Activated T-cell treated with anti-CD3 and anti-CD28 coated beads, Interleukin-2, amount 50 U/mL, for 4 hours (primary cell): ENCODE results near the gene CFAP58. TPM values are rescaled to one million over a fixed set of nuclear protein-coding genes. Genes with fewer than 3 reads are reported as not detected.

Source experiments
- ATAC-seq, 2 donors: fragments of 200-7000 bp; cut with Tn5 transposase; one replicate each; pipeline ENCODE4 v1.10.0; 2021
- DNase-seq: peaks from one replicate; pipeline ENCODE4 v3.0.0-alpha.2; 2020
- H3K27me3 Mint-ChIP-seq: one replicate; pipeline ENCODE4 v1.8.0; 2021; ENCODE audit warnings: low read depth, mixed read lengths
- H3K36me3 Mint-ChIP-seq: one replicate; pipeline ENCODE4 v1.8.0; 2022; ENCODE audit warnings: mixed read lengths; ENCODE audit not compliant: insufficient read depth
- H3K4me1 Mint-ChIP-seq: one replicate; pipeline ENCODE4 v1.8.0; 2021; ENCODE audit warnings: low read depth, mixed read lengths
- H3K4me3 Mint-ChIP-seq: one replicate; pipeline ENCODE4 v1.8.0; 2021; ENCODE audit warnings: mild to moderate bottlenecking, moderate library complexity, mixed read lengths
- H3K9me3 Mint-ChIP-seq: one replicate; pipeline ENCODE4 v1.8.0; 2021; ENCODE audit warnings: mixed read lengths
- total RNA-seq, 3 donors: library from RNA; stranded (reverse); gene quantifications; one replicate each; pipeline ENCODE4 v1.2.1, GENCODE V29; 2021

The CFAP58 gene
- total RNA-seq, 3 donors from 2014 or later: not detected

DNA sequence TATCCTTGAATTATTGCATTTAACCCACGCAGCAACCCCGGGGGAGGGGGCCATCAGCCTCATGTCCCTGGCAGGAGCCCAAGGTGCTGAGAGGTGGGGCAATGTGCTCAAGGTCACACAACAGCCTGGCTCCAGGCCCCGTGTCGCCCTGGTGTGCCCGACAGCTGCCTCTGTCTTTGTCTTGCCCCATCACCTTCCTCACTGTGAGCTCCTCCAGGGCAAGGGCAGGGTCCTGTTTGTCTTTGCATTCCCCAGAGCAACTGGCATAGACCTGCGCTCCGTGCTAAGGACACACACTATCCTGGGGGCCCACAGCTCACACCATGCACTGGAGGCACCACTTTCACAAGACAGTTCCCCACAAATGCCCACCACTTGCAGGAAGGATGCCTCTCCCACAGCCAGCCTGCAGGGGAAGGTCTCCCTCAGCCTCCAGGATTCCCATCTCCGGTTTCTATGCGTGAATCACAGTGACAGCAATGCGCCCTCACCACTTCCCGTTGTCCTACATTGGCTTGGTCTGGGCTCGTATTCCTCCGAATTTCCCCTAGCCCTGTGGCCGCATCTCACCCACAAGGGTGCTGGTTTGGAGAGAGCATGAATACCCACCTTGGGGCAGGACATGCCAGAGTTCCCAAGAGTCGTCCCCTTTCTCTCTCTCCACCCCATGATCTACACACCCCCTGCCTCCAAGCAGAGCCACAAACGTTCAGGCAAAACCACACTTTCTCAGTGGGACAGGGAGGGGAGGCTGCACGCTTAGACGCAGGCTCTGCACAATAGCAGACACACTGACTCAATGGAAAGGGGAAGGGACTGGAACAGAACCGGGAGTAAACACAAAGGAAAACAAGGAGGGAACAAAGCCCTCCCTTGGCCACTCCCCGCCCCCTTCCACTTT lies 25.6 kb upstream of the CFAP58 start:
- ATAC-seq (no peak), DNase-seq (no peak)
- H3K4me1 Mint-ChIP-seq: peaks cover 97% of the 10 kb centered on the region
- no peaks in the 10 kb centered on the region for H3K27me3 Mint-ChIP-seq
- peaks cover 13% of the 10 kb centered on the region for H3K36me3 Mint-ChIP-seq
- no peaks in the 10 kb centered on the region for H3K9me3 Mint-ChIP-seq
- H3K4me3 Mint-ChIP-seq: peak overlapping the region; percentile 76

DNA sequence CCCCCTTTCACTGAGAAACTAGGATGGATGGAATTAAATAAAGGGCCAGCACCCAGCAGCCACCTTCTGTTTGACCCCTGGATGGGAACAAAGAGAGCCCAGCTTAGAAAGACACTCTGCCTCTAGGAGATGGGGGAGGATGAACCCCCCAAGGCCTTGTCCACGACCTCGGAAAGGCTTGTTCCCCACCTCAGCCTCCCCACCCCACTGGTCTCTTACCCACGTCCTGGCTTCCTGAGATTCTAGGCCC lies 25.1 kb upstream of the CFAP58 start:
- Mint-ChIP-seq H3K36me3 (peaks cover 16% of the 10 kb centered on the region), H3K4me3 (peak overlapping the region; percentile 76), H3K9me3 (no peaks in the 10 kb centered on the region), H3K4me1 (peaks cover 97% of the 10 kb centered on the region), H3K27me3 (no peaks in the 10 kb centered on the region)
- DNase-seq: no peak
- ATAC-seq: no peak

DNA sequence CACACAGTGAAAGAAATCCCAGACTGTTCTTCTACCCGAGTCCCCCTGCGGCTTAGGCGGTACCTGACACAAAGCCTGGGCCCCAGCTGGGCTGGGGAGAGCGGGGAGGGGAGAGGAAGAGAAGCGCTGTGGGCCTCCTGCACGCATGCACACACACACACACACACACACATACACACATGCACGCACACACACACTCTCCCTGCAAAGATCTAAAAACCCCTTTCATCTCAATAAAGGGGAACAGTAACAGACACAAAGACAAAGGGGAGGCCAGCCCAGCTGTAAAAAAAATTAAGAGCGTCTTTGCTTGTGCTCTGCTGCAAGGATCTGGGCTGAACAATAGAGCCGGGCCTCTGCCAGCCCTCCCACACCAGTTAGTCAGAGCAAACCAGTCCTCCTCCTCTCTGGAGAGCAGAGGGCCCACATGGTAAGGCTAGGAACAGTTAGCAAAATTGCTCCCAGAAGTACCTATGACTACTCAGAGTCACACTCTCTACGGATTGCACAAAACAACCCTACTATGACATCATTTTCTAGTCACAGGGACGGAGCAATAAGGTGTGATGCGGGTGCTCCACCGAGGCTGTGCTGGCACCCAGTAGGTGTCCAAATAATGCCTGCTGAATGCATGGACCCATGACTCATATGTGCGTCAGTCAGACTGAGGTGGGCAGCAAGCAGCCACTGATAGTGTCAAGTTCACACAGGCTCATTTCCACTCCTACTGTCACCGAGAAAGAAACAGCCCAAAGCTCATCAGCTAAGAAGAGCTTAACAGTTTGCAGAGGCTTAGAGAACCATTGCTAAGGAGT lies 24.5 kb upstream of the CFAP58 start:
- Mint-ChIP-seq H3K36me3 (peaks cover 15% of the 10 kb centered on the region), H3K4me3 (peak overlapping the region; percentile 76)

DNA sequence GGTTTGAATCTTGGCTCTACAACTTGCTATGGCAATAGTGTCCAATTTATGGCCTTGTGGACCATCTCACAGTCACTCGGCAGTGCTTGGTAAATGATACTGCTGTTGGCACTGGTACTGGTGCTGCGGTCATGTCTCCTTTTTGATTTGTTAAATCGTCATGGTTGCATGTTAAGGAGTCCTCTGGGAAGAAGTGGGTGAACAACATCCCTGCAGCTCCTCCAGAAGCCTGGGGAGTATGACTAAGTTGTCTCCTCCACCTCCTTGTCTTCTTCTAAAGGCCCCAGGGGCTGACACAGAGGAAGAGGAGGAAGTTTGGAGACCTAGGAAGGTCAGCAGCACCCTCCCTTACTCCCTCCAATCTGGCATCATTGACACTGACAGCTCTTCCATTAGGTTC lies 23.9 kb upstream of the CFAP58 start:
- peaks cover 13% of the 10 kb centered on the region for H3K36me3 Mint-ChIP-seq
- peak overlapping the region; percentile 76 for H3K4me3 Mint-ChIP-seq
- ATAC-seq (peak; percentile 1 to 3), DNase-seq (no peak)
- no peaks in the 10 kb centered on the region for H3K9me3 Mint-ChIP-seq
- H3K27me3 Mint-ChIP-seq: no peaks in the 10 kb centered on the region
- H3K4me1 Mint-ChIP-seq: peaks cover 97% of the 10 kb centered on the region

More for the DNA sequence above, 24.5 kb upstream of the CFAP58 start:
- Mint-ChIP-seq H3K4me1 (peaks cover 97% of the 10 kb centered on the region), H3K27me3 (no peaks in the 10 kb centered on the region), H3K9me3 (no peaks in the 10 kb centered on the region)
- ATAC-seq: peak; percentile 89
- peak; percentile 74 for DNase-seq

DNA sequence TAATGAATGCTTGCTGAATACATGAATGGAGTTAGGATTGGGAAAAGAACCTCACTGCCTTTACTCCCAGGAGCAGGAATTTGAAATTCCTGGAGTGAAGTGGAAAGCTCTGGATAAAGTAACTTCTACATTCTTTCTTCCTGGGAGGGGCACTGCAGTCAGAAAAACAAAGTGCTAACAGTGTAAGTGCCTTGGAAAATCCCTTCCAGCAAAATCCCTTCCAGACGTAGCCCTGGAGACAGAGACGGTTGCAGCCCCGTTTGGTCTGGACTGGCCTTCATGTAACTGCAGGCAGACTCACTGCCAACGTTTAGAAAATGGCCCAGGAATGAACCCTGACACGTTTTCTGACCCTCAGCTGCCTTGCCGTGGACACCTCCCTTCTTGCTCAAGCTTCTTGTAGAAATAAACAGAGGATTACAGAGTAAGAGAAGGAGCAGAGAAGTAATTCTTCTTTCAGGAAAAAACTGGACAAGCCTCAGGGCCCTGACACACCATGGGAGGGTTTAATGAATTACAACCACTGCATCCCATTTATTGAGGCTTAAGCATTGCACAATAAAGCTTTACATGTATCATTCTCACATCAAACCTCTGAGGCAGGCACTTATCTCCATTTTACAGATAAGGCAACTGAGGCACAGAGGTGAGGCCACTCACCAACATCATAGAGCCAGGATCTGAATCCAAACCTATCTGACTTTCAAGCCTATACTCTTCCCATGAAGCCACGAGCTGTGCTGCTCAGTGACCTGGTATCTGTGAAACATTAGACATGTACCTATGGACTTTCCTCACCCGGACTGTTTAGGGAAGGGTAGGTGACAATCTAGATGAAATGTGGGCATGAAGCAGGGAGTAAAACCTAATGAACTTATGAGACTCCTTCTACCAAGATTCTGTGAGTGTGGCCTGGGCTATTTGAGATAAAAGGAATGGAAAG lies 23.2 kb upstream of the CFAP58 start:
- DNase-seq (no peak), ATAC-seq (no peak)
- Mint-ChIP-seq H3K4me3 (no peak overlapping the region), H3K27me3 (no peaks in the 10 kb centered on the region), H3K36me3 (peaks cover 15% of the 10 kb centered on the region), H3K4me1 (peaks cover 97% of the 10 kb centered on the region), H3K9me3 (no peaks in the 10 kb centered on the region)

DNA sequence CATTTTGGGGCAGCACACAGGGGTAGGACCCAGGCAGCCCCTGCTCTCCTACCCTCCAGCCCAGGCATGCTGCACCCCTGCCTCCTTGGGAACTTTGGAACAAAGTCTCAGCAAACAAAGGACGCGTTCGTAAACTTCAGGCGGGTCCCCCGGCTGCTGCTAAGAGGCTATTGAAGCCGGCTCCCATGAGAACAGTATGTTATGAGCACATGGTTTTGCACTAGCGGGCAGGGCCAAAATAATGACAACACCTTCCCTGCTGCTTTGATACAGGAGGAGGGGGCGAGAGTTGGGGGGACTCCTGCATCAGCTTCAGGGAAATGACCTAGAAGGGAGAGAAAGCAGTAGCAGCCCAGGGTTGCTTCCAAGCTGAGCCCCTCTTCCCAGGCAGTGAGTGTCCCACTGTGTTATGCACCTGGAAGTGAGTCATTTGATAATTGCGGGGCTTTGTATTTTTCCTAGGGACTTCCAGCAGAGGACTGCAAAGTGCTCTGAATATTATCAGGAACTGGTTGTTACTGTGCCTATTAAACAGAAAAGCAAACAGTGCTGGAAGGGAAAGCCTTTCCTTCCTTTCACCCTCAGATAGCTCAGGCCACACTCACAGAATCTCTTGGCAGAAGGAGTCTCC lies 22.3 kb upstream of the CFAP58 start:
- Mint-ChIP-seq H3K9me3 (no peaks in the 10 kb centered on the region), H3K36me3 (peaks cover 15% of the 10 kb centered on the region), H3K4me3 (no peak overlapping the region), H3K27me3 (no peaks in the 10 kb centered on the region), H3K4me1 (peaks cover 97% of the 10 kb centered on the region)
- DNase-seq: no peak
- no peak for ATAC-seq

DNA sequence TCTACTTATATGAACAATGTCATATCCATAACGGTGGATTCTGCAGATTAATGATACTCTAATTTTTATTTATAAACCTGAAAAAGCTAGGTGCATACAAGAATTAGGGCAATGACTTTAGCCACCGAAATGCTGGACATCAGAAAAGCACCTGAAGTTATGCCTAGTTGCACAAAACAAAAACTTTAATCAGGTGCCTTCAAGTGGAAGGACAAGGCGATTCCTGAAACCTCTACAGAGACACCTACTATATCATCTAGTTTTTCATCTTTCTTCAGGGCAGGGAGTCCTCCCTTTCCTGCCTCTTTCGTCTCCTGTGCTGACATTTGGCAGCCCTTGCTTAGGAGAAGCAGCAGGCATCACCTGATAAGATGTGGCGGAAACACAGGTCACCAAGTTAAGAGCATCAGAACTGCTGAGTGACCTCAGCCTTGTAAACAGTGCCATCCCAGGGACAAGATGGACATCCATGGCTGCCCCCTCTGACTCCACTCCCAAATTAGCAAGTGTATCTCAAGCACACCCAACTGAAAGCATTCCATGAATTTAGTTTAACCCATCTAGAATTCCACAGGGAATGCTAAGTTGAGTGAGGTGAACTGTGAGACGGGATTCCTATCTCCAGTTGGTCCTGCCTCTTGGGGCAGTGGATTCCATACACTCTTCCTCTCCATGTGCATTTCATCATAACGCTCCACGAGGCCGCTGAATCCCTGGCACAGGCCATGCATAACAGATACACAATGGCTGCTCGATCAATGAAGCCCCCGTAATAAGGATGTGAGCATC lies 21.2 kb upstream of the CFAP58 start:
- Mint-ChIP-seq H3K9me3 (no peaks in the 10 kb centered on the region), H3K36me3 (peaks cover 13% of the 10 kb centered on the region), H3K4me3 (peak overlapping the region; percentile 51), H3K27me3 (no peaks in the 10 kb centered on the region), H3K4me1 (peaks cover 93% of the 10 kb centered on the region)
- ATAC-seq (no peak), DNase-seq (no peak)

DNA sequence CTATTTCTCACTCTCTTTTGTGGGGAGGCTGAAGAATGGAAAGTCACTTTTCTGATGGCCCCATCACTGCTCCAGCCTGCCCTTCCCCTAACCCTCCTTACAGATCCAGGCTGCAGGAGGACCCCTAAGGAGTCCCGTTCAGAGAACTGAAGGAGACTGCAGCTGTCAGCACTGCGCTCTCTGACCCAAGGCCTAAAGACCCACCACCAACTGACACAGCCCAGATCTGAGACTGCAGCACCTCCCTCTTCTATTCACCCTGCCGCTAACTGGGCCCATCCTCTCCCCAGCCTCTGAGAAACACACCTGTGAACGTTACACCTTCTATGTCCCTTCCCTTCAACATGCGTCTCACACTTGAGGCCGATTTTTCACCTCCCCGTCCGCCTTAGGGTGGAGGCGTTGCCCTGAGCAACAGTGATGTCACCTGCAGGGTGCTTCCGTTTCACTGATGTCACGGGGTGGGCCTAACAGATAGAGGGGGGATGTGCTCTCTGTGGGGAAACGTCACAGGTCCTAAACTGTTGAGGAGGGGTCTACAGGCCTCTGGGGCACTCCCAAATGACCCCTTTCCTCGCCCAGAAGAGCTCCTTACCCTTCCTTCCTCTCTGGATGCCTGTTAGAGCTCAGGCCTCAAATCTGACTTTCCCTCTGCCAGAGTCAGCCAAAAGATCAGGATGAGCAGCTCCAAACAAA lies 20.5 kb upstream of the CFAP58 start:
- H3K36me3 Mint-ChIP-seq: peaks cover 13% of the 10 kb centered on the region
- H3K27me3 Mint-ChIP-seq: no peaks in the 10 kb centered on the region
- H3K4me3 Mint-ChIP-seq: peak overlapping the region; percentile 51
- H3K4me1 Mint-ChIP-seq: peaks cover 85% of the 10 kb centered on the region
- DNase-seq: peak; percentile 72
- ATAC-seq: no peak
- no peaks in the 10 kb centered on the region for H3K9me3 Mint-ChIP-seq

DNA sequence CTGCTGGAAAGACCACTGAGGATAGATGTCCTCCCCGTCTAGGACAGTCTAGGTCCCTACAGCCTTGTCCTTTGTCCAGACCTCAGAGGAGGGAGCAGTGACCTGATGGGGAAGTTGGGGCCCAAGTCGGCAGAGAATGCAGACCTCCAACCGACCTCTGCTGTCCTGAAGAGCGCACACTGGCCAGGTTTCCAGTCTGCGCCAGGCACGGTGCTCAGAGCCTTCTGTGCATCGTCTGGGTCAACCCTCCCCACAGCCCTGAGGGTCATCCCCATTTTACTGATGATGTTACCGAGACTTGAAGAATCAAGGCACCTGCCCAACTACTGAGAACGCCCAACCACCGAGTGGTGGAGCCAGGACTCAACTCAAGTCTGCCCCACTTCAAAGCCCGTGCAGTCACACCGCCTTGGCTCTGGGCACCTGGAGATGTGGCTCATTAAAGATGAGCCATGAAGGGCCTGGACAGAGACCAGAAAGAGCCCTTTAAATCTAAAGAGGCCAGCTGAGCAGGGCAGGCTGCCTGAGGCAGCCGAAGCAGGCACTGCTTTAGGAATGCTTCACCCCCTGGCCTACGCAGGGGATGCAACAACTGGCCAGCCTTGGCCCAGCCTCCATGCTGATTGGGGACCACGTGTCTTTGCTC lies 19.8 kb upstream of the CFAP58 start:
- Mint-ChIP-seq H3K9me3 (no peaks in the 10 kb centered on the region), H3K4me3 (peak overlapping the region; percentile 6), H3K36me3 (peaks cover 13% of the 10 kb centered on the region), H3K4me1 (peaks cover 80% of the 10 kb centered on the region), H3K27me3 (no peaks in the 10 kb centered on the region)
- ATAC-seq (no peak), DNase-seq (no peak)

DNA sequence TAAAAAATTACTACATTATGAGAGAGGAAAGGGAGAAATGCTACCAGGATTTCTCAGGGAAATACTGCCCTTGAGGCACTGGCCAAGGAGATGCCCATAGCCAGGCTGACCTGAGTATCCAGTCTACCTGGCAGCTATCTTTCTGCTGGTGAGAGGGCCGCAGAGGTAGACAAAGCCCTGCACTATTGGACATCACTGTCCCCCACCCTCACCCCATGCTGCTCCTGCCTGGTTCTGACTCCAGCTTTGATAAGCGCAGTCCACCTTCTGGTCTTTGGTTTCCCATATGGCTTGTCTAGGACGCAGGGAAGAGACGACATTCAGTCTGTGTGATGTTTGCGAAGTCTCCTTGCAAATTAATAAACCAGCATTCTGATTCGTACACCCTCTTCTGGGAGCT lies 19.1 kb upstream of the CFAP58 start:
- Mint-ChIP-seq H3K36me3 (peaks cover 13% of the 10 kb centered on the region), H3K9me3 (no peaks in the 10 kb centered on the region), H3K27me3 (no peaks in the 10 kb centered on the region), H3K4me3 (peak overlapping the region; percentile 95), H3K4me1 (peaks cover 79% of the 10 kb centered on the region)
- ATAC-seq (no peak), DNase-seq (no peak)

DNA sequence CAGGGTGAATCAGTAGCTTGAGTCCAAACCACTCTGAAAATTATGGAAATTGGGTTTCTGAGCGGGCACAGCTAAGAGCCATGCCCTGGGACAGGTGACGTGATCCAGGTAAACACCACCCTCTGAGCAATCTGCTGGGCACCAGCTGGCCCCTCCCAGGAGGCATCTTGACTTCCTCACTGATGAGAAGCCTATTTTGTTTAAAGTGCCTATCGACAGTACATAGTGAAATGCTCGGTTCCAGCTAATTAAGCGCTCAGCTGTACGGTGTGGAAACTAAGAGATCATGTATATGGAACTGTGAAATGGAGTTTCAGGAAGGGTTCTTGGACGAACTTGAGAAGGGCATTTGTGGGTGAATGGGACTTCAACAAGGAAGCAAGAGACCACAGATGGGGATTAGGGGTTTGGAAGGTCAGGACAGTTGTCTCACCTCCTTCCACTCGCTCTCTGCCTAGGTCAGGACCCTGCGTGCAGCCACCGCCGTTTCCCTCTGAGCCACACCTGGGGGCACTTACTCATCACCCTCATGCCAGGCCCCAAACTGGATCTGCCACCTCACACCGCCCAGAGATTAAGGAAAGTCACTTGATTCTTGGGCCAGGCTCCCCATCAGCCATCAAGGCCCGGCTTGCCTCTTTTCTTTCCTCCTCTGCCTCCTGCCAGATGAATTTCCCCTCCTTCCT lies 18.5 kb upstream of the CFAP58 start:
- no peak for DNase-seq

More for the DNA sequence above, 18.5 kb upstream of the CFAP58 start:
- Mint-ChIP-seq H3K4me1 (peaks cover 78% of the 10 kb centered on the region), H3K9me3 (no peaks in the 10 kb centered on the region), H3K36me3 (peaks cover 13% of the 10 kb centered on the region), H3K27me3 (no peaks in the 10 kb centered on the region), H3K4me3 (peak overlapping the region; percentile 95)
- ATAC-seq: no peak
